SK-N-SH (cell line): ENCODE results near the gene GAN. TPM values are rescaled to one million over a fixed set of nuclear protein-coding genes. Genes with fewer than 3 reads are reported as not detected.

ENCODE experiments used
- CTCF ChIA-PET: fragments of 300-600, 350-600 bp; formaldehyde crosslinking; extraction: SDS; loops from one replicate; lab custom pipeline; 2021; lab: Yijun Ruan, JAX
- POLR2A ChIA-PET: fragments of 350-600 bp; sonication (Branson Sonifier 250); formaldehyde crosslinking; extraction: SDS; loops from one replicate; lab custom pipeline; 2020; ENCODE audit warnings: antibody characterized with exemption, inconsistent platforms; lab: Yijun Ruan, JAX
- DNase-seq: peaks from one replicate; pipeline ENCODE4 v3.0.0; 2012
- H2AFZ ChIP-seq: fragments of 200-600 bp; sonication (generic); 2 replicates; pipeline ENCODE4 v1.8.1; 2016; ENCODE audit warnings: antibody characterized with exemption, mild to moderate bottlenecking, low read depth
- H3F3A ChIP-seq: fragments of 200-600 bp; sonication (generic); replicated peaks from 2 replicates; pipeline ENCODE3; 2016; ENCODE audit warnings: antibody characterized with exemption, mild to moderate bottlenecking; ENCODE audit not compliant: insufficient read depth
- H3K27ac ChIP-seq, 2 experiments: fragments of 200-500 bp in 1 of 2; fragments of 200-600 bp in 1 of 2; sonication (Bioruptor generic) in 1 of 2; sonication (generic), shearing (Covaris generic) in 1 of 2; 2 replicates each; pipeline versions ENCODE4 v1.5.1 to v1.6.1; 2014 to 2016; ENCODE audit warnings: low read depth in 2 of 2, inconsistent platforms in 1 of 2, low read length in 1 of 2, mild to moderate bottlenecking in 1 of 2, mixed read lengths in 1 of 2
- H3K27me3 ChIP-seq: fragments of 200-600 bp; sonication (generic), shearing (Covaris generic); 2 replicates; pipeline ENCODE4 v1.6.1; 2016; ENCODE audit warnings: mixed run types; ENCODE audit not compliant: insufficient read depth
- H3K36me3 ChIP-seq, 2 experiments: fragments of 200-500 bp in 1 of 2; fragments of 200-600 bp in 1 of 2; sonication (Bioruptor generic) in 1 of 2; sonication (generic) in 1 of 2; replicated peaks in 1 of 2; 2 replicates each; pipeline versions ENCODE3 to v1.5.1; 2014 to 2016; ENCODE audit warnings: low read length in 1 of 2, mild to moderate bottlenecking in 1 of 2; ENCODE audit not compliant: insufficient read depth in 2 of 2, control insufficient read depth in 1 of 2
- H3K4me1 ChIP-seq, 2 experiments: fragments of 200-500 bp in 1 of 2; fragments of 200-600 bp in 1 of 2; sonication (Bioruptor generic) in 1 of 2; sonication (generic), shearing (Covaris generic) in 1 of 2; 2 replicates each; pipeline versions ENCODE4 v1.5.1 to v1.6.1; 2014 to 2016; ENCODE audit warnings: low read depth in 1 of 2, low read length in 1 of 2, mixed run types in 1 of 2; ENCODE audit not compliant: insufficient read depth in 2 of 2, control insufficient read depth in 1 of 2
- H3K4me2 ChIP-seq: fragments of 200-600 bp; sonication (generic), shearing (Covaris generic); 2 replicates; pipeline ENCODE4 v1.6.1; 2017; ENCODE audit warnings: mixed run types
- H3K4me3 ChIP-seq, 2 experiments: fragments of 200-500 bp in 1 of 2; fragments of 200-600 bp in 1 of 2; sonication (Bioruptor generic) in 1 of 2; sonication (generic), shearing (Covaris generic) in 1 of 2; 2 replicates each; pipeline versions ENCODE4 v1.5.1 to v1.8.1; 2014 to 2016; ENCODE audit warnings: low read depth in 2 of 2, inconsistent platforms in 1 of 2, low read length in 1 of 2, mild to moderate bottlenecking in 1 of 2, mixed read lengths in 1 of 2, moderate library complexity in 1 of 2
- H3K79me2 ChIP-seq: fragments of 200-600 bp; sonication (generic); 2 replicates; pipeline ENCODE4 v1.8.1; 2017; ENCODE audit warnings: mild to moderate bottlenecking; ENCODE audit not compliant: insufficient read depth
- H3K9ac ChIP-seq: fragments of 200-600 bp; sonication (generic); 2 replicates; pipeline ENCODE4 v1.6.1; 2017; ENCODE audit warnings: mixed run types
- H3K9me2 ChIP-seq: fragments of 200-600 bp; sonication (generic); 2 replicates; pipeline ENCODE4 v1.6.1; 2017; ENCODE audit warnings: mixed run types
- H3K9me3 ChIP-seq: fragments of 200-600 bp; sonication (generic); 2 replicates; pipeline ENCODE4 v1.6.1; 2017; ENCODE audit warnings: mixed run types, mild to moderate bottlenecking, moderate library complexity
- H4K20me1 ChIP-seq: fragments of 200-600 bp; sonication (generic); 2 replicates; pipeline ENCODE4 v1.6.1; 2017; ENCODE audit warnings: mild to moderate bottlenecking, mixed run types; ENCODE audit not compliant: insufficient read depth
- CTCF ChIP-seq: fragments of 200-600 bp; sonication (generic); IDR thresholded peaks from 2 replicates; pipeline ENCODE4 v1.6.1; 2017; ENCODE audit warnings: antibody characterized with exemption, mild to moderate bottlenecking, moderate library complexity
- ELF1 ChIP-seq: IDR thresholded peaks from 2 replicates; pipeline ENCODE4 v1.4.0; 2012
- EP300 ChIP-seq, 2 experiments: IDR thresholded peaks; 2 replicates each; pipeline versions ENCODE4 v1.4.0 to v1.6.1; 2012; ENCODE audit warnings: borderline replicate concordance in 1 of 2, low read depth in 1 of 2, low read length in 1 of 2
- EZH2phosphoT487 ChIP-seq: fragments of 200-600 bp; sonication (generic); IDR thresholded peaks from 2 replicates; pipeline ENCODE4 v1.6.1; 2017; ENCODE audit warnings: low read depth, mixed run types, mild to moderate bottlenecking, antibody characterized with exemption, moderate library complexity, borderline replicate concordance
- FOXJ3 ChIP-seq: sonication (generic); formaldehyde crosslinking; IDR thresholded peaks from 2 replicates; pipeline ENCODE4 v1.5.1; 2020; ENCODE audit warnings: mild to moderate bottlenecking, missing genetic modification reagents
- GABPA ChIP-seq: IDR thresholded peaks from 2 replicates; pipeline ENCODE4 v1.4.0; 2012; ENCODE audit warnings: low read depth, mild to moderate bottlenecking
- JUND ChIP-seq: IDR thresholded peaks from 2 replicates; pipeline ENCODE4 v1.4.0; 2012
- MAX ChIP-seq: IDR thresholded peaks from 2 replicates; pipeline ENCODE4 v1.4.0; 2012; ENCODE audit warnings: low read depth
- MEF2A ChIP-seq: IDR thresholded peaks from 2 replicates; pipeline ENCODE4 v1.4.0; 2012; ENCODE audit warnings: low read depth, borderline replicate concordance
- REST ChIP-seq: IDR thresholded peaks from 2 replicates; pipeline ENCODE4 v1.6.1; 2012; ENCODE audit warnings: mild to moderate bottlenecking, low read depth, low read length, moderate library complexity
- RFX5 ChIP-seq: IDR thresholded peaks from 2 replicates; pipeline ENCODE4 v1.6.1; 2012; ENCODE audit warnings: mild to moderate bottlenecking, improper control_type of control experiment, low read length
- RXRA ChIP-seq: IDR thresholded peaks from 2 replicates; pipeline ENCODE4 v1.4.0; 2012; ENCODE audit warnings: low read depth, mild to moderate bottlenecking, borderline replicate concordance
- SIN3A ChIP-seq: IDR thresholded peaks from 2 replicates; pipeline ENCODE4 v1.6.1; 2012; ENCODE audit warnings: low read depth, mild to moderate bottlenecking, low read length, moderate library complexity, borderline replicate concordance
- TEAD4 ChIP-seq: IDR thresholded peaks from 2 replicates; pipeline ENCODE4 v1.4.0; 2012; ENCODE audit warnings: mild to moderate bottlenecking, borderline replicate concordance; ENCODE audit not compliant: insufficient read depth
- USF2 ChIP-seq: fragments of 150-350 bp; IDR thresholded peaks from 2 replicates; pipeline ENCODE4 v1.6.1; 2017; ENCODE audit warnings: antibody characterized with exemption, low read length, low read depth, borderline replicate concordance
- ZBTB33 ChIP-seq: IDR thresholded peaks from 2 replicates; pipeline ENCODE4 v1.4.0; 2012; ENCODE audit warnings: low read depth, borderline replicate concordance
- WGBS: methylation state at CpG from one replicate; pipeline ENCODE4 v1.1.6; 2017; ENCODE audit warnings: low lambda C conversion rate; 5-methylcytosine and 5-hydroxymethylcytosine counted together
- polyA plus RNA-seq, 3 experiments: library from polyadenylated mRNA; depleted of rRNA; stranded (reverse); fragments of >200 nt; gene quantifications; 2 replicates each; pipeline ENCODE4 v1.2.3, GENCODE V29; 2012

GAN gene
- polyA plus RNA-seq, 1 of the 3 experiments (the other 2 are of a cell fraction) = 0.79 TPM

GRCh38 chr16:81419806-81420205, 105.0 kb downstream of the GAN start:
- Histone ChIP-seq H2AFZ (no peak overlapping the region), H3K36me3 (no peaks in the 10 kb centered on the region), H3K4me3 (no peak overlapping the region), H3K27ac (no peak overlapping the region), H3K9me3 (no peaks in the 10 kb centered on the region), H3K4me1 (no peaks in the 10 kb centered on the region), H3K27me3 (no peaks in the 10 kb centered on the region), H3F3A (no peaks in the 10 kb centered on the region), H3K9me2 (no peaks in the 10 kb centered on the region), H3K9ac (no peak overlapping the region), H3K79me2 (no peaks in the 10 kb centered on the region), H4K20me1 (no peaks in the 10 kb centered on the region), H3K4me2 (no peak overlapping the region)
- ChIA-PET POLR2A (interaction anchor here (0.6 kb wide), 1 partner anchor 268 kb away, joined by 5 read pairs; no protein-coding TSS in a partner anchor), CTCF (interaction anchor here (1.2 kb wide), 1 partner anchor 16 kb away, joined by 3 read pairs; no protein-coding TSS in a partner anchor)
- no peak for DNase-seq
- TF ChIP-seq ELF1 = no peak
- no peak for TF ChIP-seq USF2
- TF ChIP-seq RXRA = no peak
- no peak for TF ChIP-seq REST
- TF ChIP-seq EZH2phosphoT487 = no peak
- TF ChIP-seq GABPA = no peak
- no peak for TF ChIP-seq EP300 (IDR thresholded peaks at IDR 0.05; ENCODE audit: borderline replicate concordance in 1 of 2, low read depth in 1 of 2, low read length in 1 of 2)
- 90% methylated on average over 9 of the region's 9 CpGs for WGBS

- Histone ChIP-seq H3K9ac (no peak overlapping the region), H3K4me2 (no peak overlapping the region), H4K20me1 (no peaks in the 10 kb centered on the region), H2AFZ (no peak overlapping the region), H3K9me3 (no peaks in the 10 kb centered on the region), H3F3A (no peaks in the 10 kb centered on the region), H3K9me2 (no peaks in the 10 kb centered on the region), H3K27ac (no peak overlapping the region), H3K4me1 (no peaks in the 10 kb centered on the region), H3K79me2 (no peaks in the 10 kb centered on the region), H3K27me3 (no peaks in the 10 kb centered on the region), H3K36me3 (no peaks in the 10 kb centered on the region), H3K4me3 (no peak overlapping the region)
- 75% methylated on average over 2 of the region's 2 CpGs for WGBS
- ChIA-PET POLR2A (no interaction called here), CTCF (no interaction called here)
- no peak for DNase-seq
- no peak for TF ChIP-seq MEF2A
- TF ChIP-seq MAX = no peak
- TF ChIP-seq ZBTB33 = no peak
- no peak for TF ChIP-seq SIN3A
- TF ChIP-seq EP300 (IDR thresholded peaks at IDR 0.05; ENCODE audit: borderline replicate concordance in 1 of 2, low read depth in 1 of 2, low read length in 1 of 2) = no peak
- no peak for TF ChIP-seq RXRA
- no peak for TF ChIP-seq TEAD4
- no peak for TF ChIP-seq EZH2phosphoT487
- TF ChIP-seq JUND = no peak
- TF ChIP-seq FOXJ3 = no peak
- TF ChIP-seq USF2 = no peak
- TF ChIP-seq CTCF = no peak
- no peak for TF ChIP-seq RFX5
Measured at GRCh38 chr16:81421126-81421525, 106.4 kb downstream of the GAN start.
